Fibroblast of lung (primary cell): ENCODE measurements around the gene CSNK1D. TPM values are rescaled to one million over a fixed set of nuclear protein-coding genes. Genes with fewer than 3 reads are reported as not detected.

ENCODE experiments used
- DNase-seq, 2 donors: peaks; one replicate each; pipeline versions ENCODE4 v3.0.0 to v3.0.0-alpha.2; 2010; ENCODE audit warnings: low read depth in 2 of 2
- H2AFZ ChIP-seq: 2 replicates; pipeline ENCODE4 v1.5.1; 2012; ENCODE audit warnings: low read length, control low read depth, inconsistent platforms
- H3K27ac ChIP-seq: 2 replicates; pipeline ENCODE4 v1.5.1; 2011; ENCODE audit warnings: low read length, control low read depth; ENCODE audit not compliant: insufficient read depth
- H3K27me3 ChIP-seq: 2 replicates; pipeline ENCODE4 v1.5.1; 2011; ENCODE audit warnings: mild to moderate bottlenecking, low read length; ENCODE audit not compliant: control insufficient read depth, insufficient read depth
- H3K36me3 ChIP-seq: 2 replicates; pipeline ENCODE4 v1.5.1; 2011; ENCODE audit warnings: low read length; ENCODE audit not compliant: control insufficient read depth, insufficient read depth
- H3K4me1 ChIP-seq: 2 replicates; pipeline ENCODE4 v1.5.1; 2011; ENCODE audit warnings: low read length; ENCODE audit not compliant: control insufficient read depth, insufficient read depth; ENCODE audit errors: extremely low read depth
- H3K4me2 ChIP-seq: 2 replicates; pipeline ENCODE4 v1.5.1; 2011; ENCODE audit warnings: low read length, control low read depth; ENCODE audit not compliant: insufficient read depth; ENCODE audit errors: extremely low read depth
- H3K4me3 ChIP-seq, 4 experiments: fragments of 200-600 bp in 1 of 4; sonication (generic) in 1 of 4; replicated peaks in 1 of 4; 2 replicates each; pipeline ENCODE4 v1.5.1; 2011 to 2016; ENCODE audit warnings: low read length in 4 of 4, low read depth in 3 of 4, mild to moderate bottlenecking in 3 of 4, control low read depth in 2 of 4, inconsistent platforms in 1 of 4, mixed read lengths in 1 of 4; ENCODE audit not compliant: insufficient read depth in 1 of 4; ENCODE audit errors: control extremely low read depth in 1 of 4
- H3K79me2 ChIP-seq: 2 replicates; pipeline ENCODE4 v1.5.1; 2012; ENCODE audit warnings: mild to moderate bottlenecking, low read length, inconsistent platforms; ENCODE audit not compliant: control insufficient read depth, insufficient read depth
- H3K9ac ChIP-seq: 2 replicates; pipeline ENCODE4 v1.5.1; 2011; ENCODE audit warnings: mild to moderate bottlenecking, low read length, control low read depth; ENCODE audit not compliant: insufficient read depth
- H3K9me3 ChIP-seq: 2 replicates; pipeline ENCODE4 v1.5.1; 2012; ENCODE audit warnings: low read depth, low read length; ENCODE audit not compliant: control insufficient read depth, insufficient read depth
- H4K20me1 ChIP-seq: 2 replicates; pipeline ENCODE4 v1.5.1; 2011; ENCODE audit warnings: low read length; ENCODE audit not compliant: control insufficient read depth, insufficient read depth; ENCODE audit errors: extremely low read depth
- CTCF ChIP-seq, 2 donors: IDR thresholded peaks in 1 of 2; conservative IDR thresholded peaks in 1 of 2; 1 replicate in 1 of 2; 2 replicates in 1 of 2; pipeline ENCODE4 v1.5.1; 2011 to 2012; ENCODE audit warnings: low read length in 2 of 2, control low read depth in 1 of 2, inconsistent platforms in 1 of 2, low read depth in 1 of 2, mild to moderate bottlenecking in 1 of 2
- EZH2 ChIP-seq: IDR thresholded peaks from 2 replicates; pipeline ENCODE4 v1.5.1; 2012; ENCODE audit warnings: low read length, control low read depth, mild to moderate bottlenecking; ENCODE audit errors: missing control alignments
- polyA plus RNA-seq, 2 donors: library from polyadenylated mRNA; depleted of rRNA in 1 of 2; stranded (reverse) in 1 of 2; unstranded in 1 of 2; fragments of >200 nt; gene quantifications; 2 replicates each; pipeline ENCODE4 v1.2.1, GENCODE V29; 2011 to 2012; ENCODE audit warnings: missing spikeins in 1 of 2
- total RNA-seq: library from RNA; depleted of rRNA; stranded (reverse); fragments of >200 nt; gene quantifications from 2 replicates; pipeline ENCODE4 v1.2.1, GENCODE V29; 2014

CSNK1D gene
- total and polyA plus RNA-seq, 2 donors (not counting 1 experiment from before 2014, with no cell fraction given) = 64.9 to 112 TPM

GRCh38 chr17:82241926-82242697 lies 31.4 kb downstream of the CSNK1D start:
- Histone ChIP-seq H4K20me1 (peaks cover 2% of the 10 kb centered on the region), H3K27ac (no peak overlapping the region), H3K9ac (no peak overlapping the region), H2AFZ (no peak overlapping the region), H3K4me2 (peak overlapping the region; percentile 27), H3K9me3 (no peaks in the 10 kb centered on the region), H3K4me3 (no peak overlapping the region), H3K36me3 (peaks cover 61% of the 10 kb centered on the region), H3K27me3 (no peaks in the 10 kb centered on the region), H3K4me1 (peaks cover 50% of the 10 kb centered on the region), H3K79me2 (peaks cover 55% of the 10 kb centered on the region)
- peak; percentile 29 to 63 for DNase-seq
- TF ChIP-seq CTCF (conservative IDR thresholded peaks at IDR 0.05 in 1 of 2, IDR thresholded peaks at IDR 0.05 in 1 of 2; ENCODE audit: low read depth in 1 of 2, low read length in 2 of 2) (no peak), EZH2 (no peak)

- Histone ChIP-seq H3K4me3 (no peak overlapping the region), H3K4me2 (peak overlapping the region; percentile 27), H4K20me1 (peaks cover 2% of the 10 kb centered on the region), H3K4me1 (peaks cover 48% of the 10 kb centered on the region), H3K9me3 (no peaks in the 10 kb centered on the region), H3K9ac (no peak overlapping the region), H3K27me3 (no peaks in the 10 kb centered on the region), H3K27ac (peak overlapping the region; percentile 34), H3K36me3 (peaks cover 64% of the 10 kb centered on the region), H3K79me2 (peaks cover 62% of the 10 kb centered on the region), H2AFZ (no peak overlapping the region)
- TF ChIP-seq CTCF (conservative IDR thresholded peaks at IDR 0.05 in 1 of 2, IDR thresholded peaks at IDR 0.05 in 1 of 2; ENCODE audit: low read depth in 1 of 2, low read length in 2 of 2) (no peak), EZH2 (no peak)
- peak; percentile 64 to 67 for DNase-seq
Observed at GRCh38 chr17:82241183-82241925, 32.1 kb downstream of the CSNK1D start.

- no peak overlapping the region for H3K9ac ChIP-seq
- no peaks in the 10 kb centered on the region for H3K27me3 ChIP-seq
- peaks cover 64% of the 10 kb centered on the region for H3K36me3 ChIP-seq
- H2AFZ ChIP-seq = no peak overlapping the region
- H3K4me2 ChIP-seq = no peak overlapping the region
- no peaks in the 10 kb centered on the region for H3K9me3 ChIP-seq
- H3K27ac ChIP-seq = peak overlapping the region; percentile 10
- H4K20me1 ChIP-seq = peaks cover 2% of the 10 kb centered on the region
- TF ChIP-seq CTCF (conservative IDR thresholded peaks at IDR 0.05 in 1 of 2, IDR thresholded peaks at IDR 0.05 in 1 of 2; ENCODE audit: low read depth in 1 of 2, low read length in 2 of 2) (no peak), EZH2 (no peak)
- DNase-seq = no peak
- H3K4me1 ChIP-seq = peaks cover 55% of the 10 kb centered on the region
- peaks cover 64% of the 10 kb centered on the region for H3K79me2 ChIP-seq
- no peak overlapping the region for H3K4me3 ChIP-seq
Observed at GRCh38 chr17:82240506-82241182, 32.9 kb downstream of the CSNK1D start.
